ENCODE data around the gene WASHC2A.
"Not testable (repeated sequence)": the region's sequence is repeated elsewhere in the genome, so short reads cannot be mapped to it uniquely, and the experiment has no call there.

Gene WASHC2A

GRCh38 chr10:50056654-50057053 is 11.1 kb upstream of the WASHC2A start:
- H3K4me3 ChIP-seq (ENCODE audit: low read depth, low read length); DNase-seq (ENCODE audit: low read depth): not testable (repeated sequence)

DNA sequence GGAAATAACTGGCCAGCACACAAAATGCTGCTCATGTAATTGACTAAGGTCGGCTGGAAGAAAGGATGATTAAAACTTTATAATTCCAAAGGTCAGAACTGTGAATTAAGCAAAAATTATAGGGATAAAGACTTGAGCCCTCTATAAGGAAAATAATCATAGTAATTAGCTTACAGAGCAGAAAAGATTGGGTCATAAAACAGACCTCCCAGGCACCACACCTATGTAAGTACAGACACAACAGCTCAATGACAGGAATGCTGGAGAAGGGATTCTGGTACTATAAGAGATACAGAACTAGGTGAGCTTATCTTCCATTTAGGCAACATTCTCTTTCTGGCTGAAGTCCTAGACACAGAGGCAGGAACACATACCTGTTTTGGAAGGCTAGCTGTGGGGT is 9.0 kb upstream of the WASHC2A start:
- not testable (repeated sequence) for DNase-seq (ENCODE audit: low read depth); H3K4me3 ChIP-seq (ENCODE audit: low read depth, low read length)

- DNase-seq (ENCODE audit: low read depth); H3K4me3 ChIP-seq (ENCODE audit: low read depth, low read length): not testable (repeated sequence)
These were observed 7.8 kb upstream of the WASHC2A start for GRCh38 chr10:50059946-50060345.

DNA sequence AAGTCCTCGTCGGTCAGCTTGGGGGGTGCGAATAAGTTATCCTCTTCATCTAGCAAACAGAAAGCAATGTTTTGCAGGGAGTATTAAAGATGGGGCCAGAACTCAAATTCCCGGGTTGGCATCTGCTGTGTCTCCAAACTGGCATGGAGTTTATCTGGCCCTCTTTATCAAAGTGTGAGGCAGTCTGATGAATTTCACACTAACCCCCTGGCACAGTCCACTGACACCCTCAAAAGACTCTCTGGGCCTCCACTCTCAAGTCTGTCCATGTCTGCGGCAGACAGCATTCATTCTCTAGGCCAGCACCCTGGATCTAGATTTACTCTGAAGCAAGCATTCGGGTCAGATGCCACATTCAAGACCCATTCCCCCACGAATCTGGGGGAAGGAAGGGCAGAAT is 6.2 kb upstream of the WASHC2A start:
- not testable (repeated sequence) for DNase-seq (ENCODE audit: low read depth); H3K4me3 ChIP-seq (ENCODE audit: low read depth, low read length)

DNA sequence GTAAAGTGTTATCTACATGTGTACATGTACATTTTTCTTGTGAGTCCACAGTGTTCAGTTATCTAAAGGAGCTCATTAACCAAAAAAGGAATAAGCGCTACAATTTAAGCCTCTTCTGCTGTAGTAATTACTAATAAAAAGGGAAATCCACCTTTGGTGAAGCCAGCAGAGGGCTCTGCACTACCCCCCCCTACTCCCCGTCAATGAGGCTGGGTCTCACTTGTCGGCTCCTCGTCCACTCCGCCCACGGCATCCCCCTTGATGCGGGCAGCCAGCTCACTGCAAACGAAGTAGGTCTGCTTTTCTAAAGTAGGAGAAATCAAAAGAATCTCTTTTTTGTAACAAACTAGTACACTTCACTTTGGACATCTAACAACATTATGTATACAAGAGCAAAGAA is 4.7 kb upstream of the WASHC2A start:
- no peak for DNase-seq (ENCODE audit: low read depth)
- no peak overlapping the region for H3K4me3 ChIP-seq (ENCODE audit: low read depth, low read length)

GRCh38 chr10:50068352-50068659 is 552 bp downstream of the WASHC2A start:
- peak overlapping the region; percentile 63 for H3K4me3 ChIP-seq (ENCODE audit: low read depth, low read length)
- DNase-seq (ENCODE audit: low read depth), result not testable (repeated sequence)

DNA sequence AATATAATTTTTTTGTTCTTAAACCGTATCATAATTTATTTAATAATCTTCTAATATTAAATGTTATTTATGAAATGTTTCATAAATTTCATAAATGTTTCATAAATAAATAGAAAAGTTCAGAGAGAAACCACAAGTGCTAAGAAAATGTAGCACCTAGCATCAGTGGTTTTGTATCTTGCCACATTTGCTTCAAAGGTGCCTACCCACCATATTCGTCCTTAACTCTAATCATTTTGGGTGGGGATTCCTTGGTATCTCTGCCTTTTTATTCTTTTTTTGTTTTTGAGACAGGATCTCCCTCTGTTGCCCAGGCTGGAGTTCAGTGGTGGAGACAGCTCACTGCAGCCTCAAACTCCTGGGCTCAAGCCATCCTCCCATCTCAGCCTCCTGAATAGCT is 7.4 kb downstream of the WASHC2A start:
- not testable (repeated sequence) for H3K4me3 ChIP-seq (ENCODE audit: low read depth, low read length); DNase-seq (ENCODE audit: low read depth)

GRCh38 chr10:50075544-50075943 is 7.8 kb downstream of the WASHC2A start:
- not testable (repeated sequence) for H3K4me3 ChIP-seq (ENCODE audit: low read depth, low read length); DNase-seq (ENCODE audit: low read depth)

DNA sequence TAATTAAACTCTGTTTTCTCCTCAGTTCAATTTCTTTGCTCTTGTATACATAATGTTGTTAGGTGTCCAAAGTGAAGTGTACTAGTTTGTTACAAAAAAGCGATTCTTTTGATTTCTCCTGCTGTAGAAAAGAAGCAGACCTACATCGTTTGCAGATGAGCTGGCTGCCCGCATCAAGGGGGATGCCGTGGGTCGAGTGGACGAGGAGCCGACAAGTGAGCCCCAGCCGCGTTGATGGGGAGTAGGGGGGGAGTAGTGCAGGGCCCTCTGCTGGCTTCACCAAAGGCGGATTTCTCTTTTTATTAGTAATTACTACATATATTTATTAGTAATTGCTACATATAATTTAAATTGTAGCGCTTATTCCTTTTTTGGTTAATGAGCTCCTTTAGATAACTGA is 23.6 kb downstream of the WASHC2A start:
- not testable (repeated sequence) for H3K4me3 ChIP-seq (ENCODE audit: low read depth, low read length); DNase-seq (ENCODE audit: low read depth)

- not testable (repeated sequence) for H3K4me3 ChIP-seq (ENCODE audit: low read depth, low read length); DNase-seq (ENCODE audit: low read depth)
These were observed 25.2 kb downstream of the WASHC2A start for GRCh38 chr10:50092928-50093327.

DNA sequence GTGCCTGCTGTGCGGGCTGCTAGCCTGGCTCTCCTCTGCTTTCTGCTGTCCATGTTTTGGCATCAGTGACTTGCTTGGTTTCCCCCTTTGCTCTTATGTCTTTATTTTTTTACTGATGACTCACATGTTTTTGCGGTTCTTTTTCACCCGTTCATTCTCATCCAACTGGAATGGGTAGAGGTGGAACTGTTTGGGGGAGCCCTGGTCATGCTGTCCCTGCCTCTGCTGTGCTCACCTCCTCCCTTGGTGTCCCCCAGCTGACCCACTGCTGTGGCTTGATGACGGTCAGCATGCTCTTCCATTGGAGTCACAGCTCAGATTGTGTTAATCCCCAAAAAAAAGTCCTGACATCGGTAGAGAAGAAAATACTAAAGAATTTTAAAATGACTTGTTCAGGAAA is 26.9 kb downstream of the WASHC2A start:
- H3K4me3 ChIP-seq (ENCODE audit: low read depth, low read length); DNase-seq (ENCODE audit: low read depth): not testable (repeated sequence)

DNA sequence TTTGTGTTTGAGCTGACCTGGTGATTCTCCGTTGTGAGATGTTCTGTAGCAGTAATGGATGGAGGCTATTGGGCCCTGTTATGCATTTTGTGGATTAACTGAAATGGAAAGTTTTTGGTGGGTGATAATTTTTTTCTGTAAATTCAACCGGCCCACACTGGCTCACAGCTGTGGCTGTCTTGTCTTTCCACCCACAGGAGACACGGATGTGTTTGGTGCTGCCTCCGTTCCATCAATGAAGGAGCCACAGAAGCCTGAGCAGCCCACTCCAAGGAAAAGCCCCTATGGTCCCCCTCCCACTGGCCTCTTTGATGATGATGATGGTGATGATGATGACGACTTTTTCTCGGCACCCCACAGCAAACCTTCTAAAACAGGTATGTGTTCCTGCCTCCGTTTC is 27.6 kb downstream of the WASHC2A start:
- not testable (repeated sequence) for H3K4me3 ChIP-seq (ENCODE audit: low read depth, low read length); DNase-seq (ENCODE audit: low read depth)

GRCh38 chr10:50096722-50097121 is 29.0 kb downstream of the WASHC2A start:
- H3K4me3 ChIP-seq (ENCODE audit: low read depth, low read length); DNase-seq (ENCODE audit: low read depth): not testable (repeated sequence)

- DNase-seq (ENCODE audit: low read depth), result not testable (repeated sequence)
These were observed 30.9 kb downstream of the WASHC2A start for GRCh38 chr10:50098645-50099044.

GRCh38 chr10:50101139-50101582 is 33.4 kb downstream of the WASHC2A start:
- H3K4me3 ChIP-seq (ENCODE audit: low read depth, low read length); DNase-seq (ENCODE audit: low read depth): not testable (repeated sequence)

More at GRCh38 chr10:50098645-50099044, 30.9 kb downstream of the WASHC2A start:
- not testable (repeated sequence) for H3K4me3 ChIP-seq (ENCODE audit: low read depth, low read length)

DNA sequence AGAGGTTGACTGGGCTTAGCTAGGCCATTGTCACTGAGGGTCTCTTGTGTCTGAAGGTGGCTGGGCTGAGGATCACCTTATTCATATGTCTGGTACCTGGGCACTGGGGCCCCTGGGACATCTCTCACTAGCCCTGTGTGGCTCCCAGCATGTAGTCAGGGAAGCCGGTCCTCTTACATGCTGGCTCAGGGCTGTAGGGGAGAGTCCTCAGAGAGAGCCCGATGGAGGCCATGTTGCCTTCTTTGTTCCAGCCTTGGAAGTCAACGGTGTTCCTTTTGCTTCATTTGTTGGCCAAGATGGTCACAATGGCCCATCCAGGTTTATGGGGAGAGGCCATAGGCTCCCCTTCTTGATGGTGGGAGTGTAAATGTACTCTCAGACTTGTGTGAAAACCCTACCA is 34.0 kb downstream of the WASHC2A start:
- H3K4me3 ChIP-seq (ENCODE audit: low read depth, low read length), result not testable (repeated sequence)

DNA sequence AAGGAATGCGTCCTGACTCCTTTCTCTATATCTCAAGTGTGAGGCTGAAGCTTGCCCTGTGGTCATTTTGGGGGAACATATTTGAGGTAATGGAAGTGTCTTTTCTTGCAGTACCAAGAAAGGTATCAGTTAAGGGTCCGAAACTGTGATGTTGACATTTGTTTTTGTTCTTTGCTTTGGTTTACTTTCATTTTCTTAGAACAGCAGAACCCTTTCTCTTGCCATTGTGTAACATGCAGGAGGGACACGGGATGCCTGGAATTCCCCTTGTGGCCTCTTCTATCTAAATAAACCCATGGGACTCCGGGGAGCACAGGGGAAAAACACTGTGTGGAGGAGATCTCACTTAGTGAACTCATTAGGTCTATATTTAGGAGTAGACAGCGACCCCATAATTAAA is 34.5 kb downstream of the WASHC2A start:
- DNase-seq (ENCODE audit: low read depth), result not testable (repeated sequence)

More for the DNA sequence above, 34.0 kb downstream of the WASHC2A start:
- DNase-seq (ENCODE audit: low read depth), result not testable (repeated sequence)

DNA sequence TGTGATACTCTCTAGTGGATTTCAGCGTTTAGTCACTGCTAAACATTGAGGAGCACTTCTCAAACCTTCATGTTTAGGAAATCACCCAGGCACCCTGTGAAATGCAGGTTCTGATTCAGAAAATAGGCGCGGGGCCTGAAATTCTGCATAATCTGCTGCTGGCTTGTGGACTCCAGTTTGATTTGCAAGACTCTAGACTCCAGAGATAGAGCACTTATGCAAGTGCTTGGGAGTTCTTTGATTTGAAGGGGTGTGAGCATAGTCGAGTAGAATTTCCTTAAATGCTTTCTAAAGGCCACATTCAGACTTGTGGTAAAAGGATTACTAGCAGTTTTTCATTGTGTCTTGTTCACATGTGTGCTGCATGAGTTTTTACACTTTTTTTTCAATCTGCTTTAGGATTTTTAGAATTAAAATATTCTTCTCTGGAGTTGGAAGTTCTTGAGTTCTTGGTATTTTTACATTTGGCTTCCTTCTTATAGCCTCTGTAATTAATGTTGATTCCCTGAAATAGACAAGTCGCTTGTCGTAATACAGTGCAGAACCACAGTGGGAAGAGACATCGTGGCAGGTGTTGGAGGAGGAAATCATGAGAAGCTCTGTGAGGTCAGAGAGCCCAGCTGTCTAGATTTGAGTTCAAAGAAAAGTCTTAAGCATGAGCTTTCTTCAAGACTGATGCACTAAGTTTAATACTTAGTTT is 41.4 kb downstream of the WASHC2A start:
- not testable (repeated sequence) for DNase-seq (ENCODE audit: low read depth); H3K4me3 ChIP-seq (ENCODE audit: low read depth, low read length)

More for the DNA sequence above, 34.5 kb downstream of the WASHC2A start:
- H3K4me3 ChIP-seq (ENCODE audit: low read depth, low read length), result not testable (repeated sequence)

- H3K4me3 ChIP-seq (ENCODE audit: low read depth, low read length); DNase-seq (ENCODE audit: low read depth): not testable (repeated sequence)
These were observed 44.8 kb downstream of the WASHC2A start for GRCh38 chr10:50112419-50113112.

DNA sequence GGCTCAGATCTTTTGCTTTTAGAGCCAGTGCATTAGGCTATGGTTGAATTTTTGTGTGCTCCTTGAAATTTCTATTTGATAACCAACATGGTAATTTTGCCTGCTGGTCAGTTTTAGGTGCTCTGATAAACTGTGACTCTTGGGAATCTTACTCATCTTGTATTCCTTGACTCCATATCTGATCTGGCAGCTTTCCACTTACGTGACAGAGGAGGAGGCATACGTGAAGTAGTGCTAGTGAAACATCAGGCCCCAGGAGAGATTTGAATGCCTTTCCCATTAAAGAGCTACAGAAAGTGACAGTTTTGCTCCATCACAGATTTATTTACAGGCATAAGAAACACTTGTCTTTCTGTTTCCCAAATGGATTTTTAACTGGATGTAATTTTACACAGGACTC is 59.0 kb downstream of the WASHC2A start:
- DNase-seq (ENCODE audit: low read depth); H3K4me3 ChIP-seq (ENCODE audit: low read depth, low read length): not testable (repeated sequence)

Data from skeletal muscle cell (primary cell).